PC-9 (cell line): ENCODE results near the gene GAN.

Experiments
- CTCF ChIP-seq: fragments of 200-600 bp; sonication (generic); conservative IDR thresholded peaks from 2 replicates; pipeline ENCODE4 v1.6.1; 2017; ENCODE audit warnings: mixed run types, antibody characterized with exemption, mild to moderate bottlenecking, moderate library complexity
- EZH2 ChIP-seq: fragments of 200-600 bp; sonication (generic); IDR thresholded peaks from 2 replicates; pipeline ENCODE4 v1.8.0; 2017; ENCODE audit warnings: antibody characterized with exemption, low read depth

- TF ChIP-seq EZH2, result no peak
- no peak for TF ChIP-seq CTCF
Observed at GRCh38 chr16:81397058-81397878, 82.5 kb downstream of the GAN start.
